LNCAP (cell line): ENCODE data around the gene SCARB1.

Source experiments
- TF ChIP-seq, protein P1 (sequence below): fragments of 450-650 bp; IDR thresholded peaks from 2 replicates; pipeline ENCODE4 v1.5.1; 2017; ENCODE audit warnings: mild to moderate bottlenecking

Gene SCARB1

DNA sequence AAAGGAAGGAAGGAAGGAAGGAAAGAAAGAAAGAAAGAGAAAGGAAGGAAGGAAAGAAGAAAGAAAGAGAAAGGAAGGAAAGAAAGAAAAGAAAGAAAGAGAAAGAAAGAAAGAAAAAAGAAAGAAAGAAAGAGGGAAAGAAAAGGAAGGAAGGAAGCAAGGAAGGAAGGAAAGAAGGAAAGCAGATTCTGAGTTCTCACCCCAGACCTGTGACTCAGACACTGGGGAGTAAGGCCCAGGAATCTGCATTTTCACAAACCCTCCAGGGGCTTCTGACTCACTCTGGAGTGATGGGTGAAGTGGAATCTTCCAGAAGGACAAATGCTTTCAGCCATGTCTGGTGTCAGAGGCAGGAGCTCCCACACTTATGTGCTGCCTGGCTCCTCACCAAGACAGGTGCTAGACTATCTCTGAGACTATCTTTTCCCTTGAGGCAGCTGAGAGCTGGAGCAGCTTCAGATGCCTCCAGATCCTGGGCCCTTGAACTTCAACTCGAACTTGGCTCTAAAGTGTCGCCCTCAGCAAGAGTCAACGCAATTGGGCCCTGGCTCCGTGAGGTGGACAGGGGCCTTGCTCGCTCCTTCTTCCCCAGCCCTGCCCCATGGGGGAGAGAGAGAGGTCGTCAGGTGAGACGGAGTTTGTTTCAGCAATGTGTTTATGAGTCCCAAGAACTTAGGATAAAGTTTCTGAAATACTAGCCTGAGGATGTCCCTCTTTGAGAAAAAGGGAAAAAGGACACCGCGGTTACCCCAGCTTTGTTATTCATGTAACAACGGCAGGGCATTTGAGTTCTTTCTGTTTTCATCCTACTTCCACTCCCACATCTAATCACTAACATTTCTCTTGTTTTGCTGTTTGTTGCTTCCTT lies 19.8 kb upstream of the SCARB1 start:
- TF ChIP-seq, protein P1, sequence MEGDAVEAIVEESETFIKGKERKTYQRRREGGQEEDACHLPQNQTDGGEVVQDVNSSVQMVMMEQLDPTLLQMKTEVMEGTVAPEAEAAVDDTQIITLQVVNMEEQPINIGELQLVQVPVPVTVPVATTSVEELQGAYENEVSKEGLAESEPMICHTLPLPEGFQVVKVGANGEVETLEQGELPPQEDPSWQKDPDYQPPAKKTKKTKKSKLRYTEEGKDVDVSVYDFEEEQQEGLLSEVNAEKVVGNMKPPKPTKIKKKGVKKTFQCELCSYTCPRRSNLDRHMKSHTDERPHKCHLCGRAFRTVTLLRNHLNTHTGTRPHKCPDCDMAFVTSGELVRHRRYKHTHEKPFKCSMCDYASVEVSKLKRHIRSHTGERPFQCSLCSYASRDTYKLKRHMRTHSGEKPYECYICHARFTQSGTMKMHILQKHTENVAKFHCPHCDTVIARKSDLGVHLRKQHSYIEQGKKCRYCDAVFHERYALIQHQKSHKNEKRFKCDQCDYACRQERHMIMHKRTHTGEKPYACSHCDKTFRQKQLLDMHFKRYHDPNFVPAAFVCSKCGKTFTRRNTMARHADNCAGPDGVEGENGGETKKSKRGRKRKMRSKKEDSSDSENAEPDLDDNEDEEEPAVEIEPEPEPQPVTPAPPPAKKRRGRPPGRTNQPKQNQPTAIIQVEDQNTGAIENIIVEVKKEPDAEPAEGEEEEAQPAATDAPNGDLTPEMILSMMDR, result no peak

DNA sequence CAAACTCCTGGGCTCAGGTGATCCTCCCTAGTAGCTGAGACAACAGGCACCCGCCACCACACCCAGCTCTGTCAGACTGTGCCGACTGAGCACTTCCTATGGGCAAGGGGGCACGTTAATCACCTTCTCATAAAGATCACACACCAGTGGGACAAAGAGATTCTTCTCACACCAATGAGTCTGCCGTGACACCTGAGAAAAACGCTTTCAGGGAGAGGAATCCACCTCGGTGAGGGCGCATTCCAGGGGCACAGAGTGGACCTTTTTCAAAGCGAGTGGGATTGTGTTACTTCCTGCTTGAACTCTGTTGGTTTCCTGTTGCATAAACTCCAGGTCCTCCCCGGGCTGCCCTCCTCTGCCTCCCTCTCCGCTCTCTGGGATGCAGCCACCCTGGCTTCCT lies 17.5 kb upstream of the SCARB1 start:
- TF ChIP-seq, protein P1, result no peak

DNA sequence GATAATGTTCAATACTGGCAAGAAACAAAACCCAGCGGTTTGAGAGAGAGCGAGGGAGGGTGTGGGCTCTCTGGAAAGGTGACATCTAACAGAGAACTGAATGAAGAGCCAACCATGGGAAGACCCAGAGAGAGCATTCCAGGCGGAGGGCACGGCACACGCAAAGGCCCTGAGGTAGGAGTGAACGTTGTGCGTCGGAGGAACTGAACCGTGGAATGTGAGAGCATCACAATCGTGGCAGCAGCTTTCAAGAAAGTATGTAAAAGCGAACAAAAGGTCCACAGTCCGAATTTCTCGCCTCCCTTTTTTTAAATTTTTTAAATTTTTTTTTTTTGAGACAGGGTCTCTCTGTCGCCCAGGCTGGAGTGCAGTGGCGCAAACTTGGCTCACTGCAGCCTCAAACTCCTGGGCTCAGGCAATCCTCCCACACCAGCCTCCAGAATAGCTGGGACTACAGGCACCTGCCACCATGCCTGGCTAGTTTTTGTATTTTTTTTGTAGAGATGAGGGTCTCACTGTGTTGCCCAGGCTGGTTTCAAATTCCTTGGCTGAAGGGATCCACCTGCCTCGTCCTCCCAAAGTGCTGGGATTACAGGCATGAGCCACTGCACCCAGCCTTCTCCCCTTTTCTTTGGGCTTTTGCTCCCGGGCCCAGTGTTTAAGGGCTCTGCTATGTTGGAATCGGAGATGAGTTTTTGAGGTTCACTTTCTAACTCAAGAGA lies 15.3 kb upstream of the SCARB1 start:
- TF ChIP-seq, protein P1, result no peak

DNA sequence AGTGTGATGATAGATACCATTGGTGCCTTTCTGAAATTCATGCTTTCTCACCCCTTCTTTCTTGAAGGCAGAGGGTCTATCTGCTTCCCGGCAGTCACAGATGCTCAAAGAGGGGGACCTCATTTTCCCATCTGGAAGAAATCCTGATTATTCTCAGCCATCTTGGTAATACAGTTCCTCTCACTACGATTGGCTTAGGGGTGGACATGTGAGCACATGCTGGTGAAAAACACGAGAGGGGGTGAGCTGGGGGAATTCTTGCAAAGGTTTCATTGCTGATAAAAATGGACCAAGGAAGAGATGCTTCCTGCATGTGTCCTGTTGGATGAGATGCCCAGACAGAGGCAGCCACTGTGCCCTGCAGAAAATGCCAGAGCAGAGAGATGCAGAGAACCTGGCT lies 13.8 kb upstream of the SCARB1 start:
- TF ChIP-seq, protein P1, result no peak

DNA sequence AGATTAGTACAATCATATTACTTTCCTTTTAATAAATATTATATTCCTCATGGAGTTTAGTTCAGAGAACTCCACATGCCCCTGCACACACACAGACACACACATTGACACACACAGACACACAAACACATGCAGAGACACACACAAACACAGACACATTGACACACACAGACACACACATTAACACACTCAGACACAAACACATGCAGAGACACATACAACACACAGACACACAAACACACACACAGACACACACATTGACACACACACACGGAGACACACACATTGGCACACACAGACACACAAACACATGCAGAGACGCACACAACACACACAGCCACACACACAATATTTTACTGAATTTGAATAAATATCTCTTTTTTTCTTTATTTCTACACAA lies 12.5 kb upstream of the SCARB1 start:
- TF ChIP-seq, protein P1, result no peak

DNA sequence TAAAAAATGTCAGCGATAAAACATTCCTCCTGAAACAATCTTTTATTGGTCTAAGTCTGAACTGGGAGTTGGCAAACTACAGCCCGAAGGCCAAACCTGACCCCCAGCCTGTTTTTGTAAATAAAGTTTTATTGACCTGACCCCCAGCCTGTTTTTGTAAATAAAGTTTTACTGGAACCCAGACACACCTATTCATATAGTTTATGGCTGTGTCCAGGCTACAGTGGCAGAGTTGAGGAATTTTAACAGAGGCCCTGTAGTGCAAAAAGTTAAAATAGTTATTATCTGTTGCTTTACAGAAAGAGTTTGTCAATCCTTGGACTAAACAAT lies 12.1 kb upstream of the SCARB1 start:
- TF ChIP-seq, protein P1, result no peak

DNA sequence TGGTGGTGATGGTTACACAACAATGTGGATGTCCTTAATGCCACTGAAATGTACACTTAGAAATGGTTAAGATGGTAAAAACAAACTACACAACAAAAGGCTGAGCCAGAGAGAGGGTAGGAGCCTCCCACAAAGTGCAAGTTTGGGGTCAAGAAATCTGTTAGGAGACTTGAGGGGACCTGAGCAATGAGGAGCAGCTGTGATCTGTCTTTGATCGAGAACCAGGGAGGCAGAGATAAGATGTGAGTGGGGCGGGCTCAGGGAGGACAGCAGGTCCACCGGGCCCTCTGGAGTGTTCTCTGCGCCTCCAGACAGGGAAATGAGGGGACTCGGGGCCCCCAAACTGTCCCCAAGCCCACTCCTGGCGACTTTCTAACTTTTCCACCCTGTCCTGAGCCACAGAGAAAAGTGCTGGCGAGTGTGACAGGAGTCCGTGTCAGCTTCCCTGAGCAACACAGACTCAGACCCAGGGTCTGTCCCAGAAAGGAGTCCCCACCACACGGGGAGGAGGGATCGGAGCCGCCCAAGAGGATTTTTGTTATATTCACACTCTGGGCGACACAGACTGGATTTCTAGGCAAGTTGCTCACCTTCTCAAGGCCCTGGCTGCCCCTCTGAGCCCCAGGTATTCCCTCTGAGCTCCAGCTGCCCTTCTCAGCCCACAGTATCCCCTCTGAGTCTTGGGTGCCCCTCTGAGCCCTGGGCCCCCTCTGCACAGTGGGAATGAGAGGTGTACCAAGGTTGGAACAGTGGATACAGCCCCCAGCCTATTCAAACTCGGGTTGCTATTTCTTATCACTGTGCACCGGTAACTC lies 11.5 kb upstream of the SCARB1 start:
- TF ChIP-seq, protein P1, result no peak
